ENCODE results near the gene FCHSD2.
"Not testable (repeated sequence)": the region's sequence is repeated elsewhere in the genome, so short reads cannot be mapped to it uniquely, and the experiment has no call there.

The FCHSD2 gene

GRCh38 chr11:72918851-72919250 lies 223.3 kb downstream of the FCHSD2 start:
- DNase-seq, result no peak

GRCh38 chr11:72912253-72912652 lies 229.9 kb downstream of the FCHSD2 start:
- DNase-seq, result no peak

- not testable (repeated sequence) for DNase-seq
Measured at GRCh38 chr11:72909558-72910388, 232.3 kb downstream of the FCHSD2 start.

GRCh38 chr11:72908032-72908676 lies 234.0 kb downstream of the FCHSD2 start:
- no peak for DNase-seq

GRCh38 chr11:72904016-72904415 lies 238.1 kb downstream of the FCHSD2 start:
- DNase-seq, result no peak

GRCh38 chr11:72901374-72901773 lies 240.7 kb downstream of the FCHSD2 start:
- no peak for DNase-seq

- DNase-seq, result no peak
Measured at GRCh38 chr11:72900013-72900412, 242.1 kb downstream of the FCHSD2 start.

- DNase-seq, result no peak
Measured at GRCh38 chr11:72899238-72899637, 242.9 kb downstream of the FCHSD2 start.

GRCh38 chr11:72897506-72897905 lies 244.6 kb downstream of the FCHSD2 start:
- DNase-seq, result no peak

- DNase-seq, result no peak
Measured at GRCh38 chr11:72896431-72896830, 245.7 kb downstream of the FCHSD2 start.

GRCh38 chr11:72890881-72891280 lies 251.2 kb downstream of the FCHSD2 start:
- DNase-seq, result no peak

- DNase-seq, result no peak
Measured at GRCh38 chr11:72886619-72887018, 255.5 kb downstream of the FCHSD2 start.

GRCh38 chr11:72885749-72886609 lies 256.1 kb downstream of the FCHSD2 start:
- DNase-seq, result no peak

GRCh38 chr11:72876147-72876546 lies 266.0 kb downstream of the FCHSD2 start:
- DNase-seq, result no peak

- DNase-seq, result no peak
Measured at GRCh38 chr11:72875736-72876135, 266.4 kb downstream of the FCHSD2 start.

GRCh38 chr11:72872012-72872411 lies 270.1 kb downstream of the FCHSD2 start:
- no peak for DNase-seq

- DNase-seq, result no peak
Measured at GRCh38 chr11:72871119-72871518, 271.0 kb downstream of the FCHSD2 start.

GRCh38 chr11:72869831-72870230 lies 272.3 kb downstream of the FCHSD2 start:
- DNase-seq, result no peak

GRCh38 chr11:72867970-72868369 lies 274.1 kb downstream of the FCHSD2 start:
- DNase-seq, result no peak

- no peak for DNase-seq
Measured at GRCh38 chr11:72864702-72865655, 277.1 kb downstream of the FCHSD2 start.

GRCh38 chr11:72863916-72864315 lies 278.2 kb downstream of the FCHSD2 start:
- DNase-seq, result no peak

GRCh38 chr11:72863091-72863490 lies 279.0 kb downstream of the FCHSD2 start:
- DNase-seq, result no peak
